CD4-positive, alpha-beta T cell (primary cell): ENCODE data around the gene ALDH9A1. TPM values are rescaled to one million over a fixed set of nuclear protein-coding genes. Genes with fewer than 3 reads are reported as not detected.

Experiments
- ATAC-seq: fragments of 200-7000 bp; cut with Tn5 transposase; one replicate; pipeline ENCODE4 v1.10.0; 2022; ENCODE audit warnings: mild to moderate bottlenecking; ENCODE audit not compliant: poor library complexity
- CTCF ChIA-PET: fragments of 350-600 bp; sonication (Branson Sonifier 250); formaldehyde crosslinking; loops from one replicate; lab custom pipeline; 2021; ENCODE audit warnings: antibody characterized with exemption, inconsistent platforms; lab: Charles Lee
- POLR2A ChIA-PET: fragments of 350-600 bp; sonication (Branson Sonifier 250); formaldehyde crosslinking; loops from one replicate; lab custom pipeline; 2021; ENCODE audit warnings: antibody characterized with exemption, inconsistent platforms; lab: Charles Lee
- DNase-seq, 14 experiments: peaks; one replicate each; pipeline ENCODE4 v3.0.0-alpha.2; 2013 to 2020; ENCODE audit warnings: mixed read lengths in 2 of 14
- H3K27ac ChIP-seq, 2 donors: one replicate each; pipeline versions ENCODE4 v1.5.1 to v1.7.0; 2013; ENCODE audit warnings: low read length in 2 of 2, low read depth in 1 of 2, mild to moderate bottlenecking in 1 of 2
- H3K27me3 ChIP-seq, 2 experiments: 1 replicate in 1 of 2; 2 replicates in 1 of 2; pipeline versions ENCODE4 v1.6.1 to v1.7.0; 2013; ENCODE audit warnings: low read length in 2 of 2, control low read depth in 1 of 2, mild to moderate bottlenecking in 1 of 2, moderate library complexity in 1 of 2; ENCODE audit not compliant: insufficient read depth in 2 of 2, control insufficient read depth in 1 of 2
- H3K36me3 ChIP-seq: one replicate; pipeline ENCODE4 v1.6.1; 2013; ENCODE audit warnings: low read length, control low read depth; ENCODE audit not compliant: insufficient read depth
- H3K4me1 ChIP-seq: one replicate; pipeline ENCODE4 v1.6.1; 2013; ENCODE audit warnings: low read length, control low read depth; ENCODE audit not compliant: insufficient read depth
- H3K4me3 ChIP-seq: one replicate; pipeline ENCODE4 v1.5.1; 2013; ENCODE audit warnings: mild to moderate bottlenecking, low read length, moderate library complexity
- H3K9me3 ChIP-seq, 2 experiments: 1 replicate in 1 of 2; 2 replicates in 1 of 2; pipeline versions ENCODE4 v1.6.1 to v1.7.0; 2013; ENCODE audit warnings: low read length in 2 of 2, mild to moderate bottlenecking in 2 of 2, control low read depth in 1 of 2, moderate library complexity in 1 of 2; ENCODE audit not compliant: control insufficient read depth in 1 of 2, insufficient read depth in 1 of 2
- H3K27ac Mint-ChIP-seq: one replicate; pipeline ENCODE4 v1.8.0; 2020; ENCODE audit warnings: mixed read lengths
- H3K27me3 Mint-ChIP-seq: one replicate; pipeline ENCODE4 v1.8.0; 2021; ENCODE audit warnings: mixed read lengths
- H3K36me3 Mint-ChIP-seq: one replicate; pipeline ENCODE4 v1.8.0; 2021; ENCODE audit warnings: low read depth, mixed read lengths
- H3K4me1 Mint-ChIP-seq: one replicate; pipeline ENCODE4 v1.8.0; 2021; ENCODE audit warnings: low read depth, mixed read lengths
- H3K4me3 Mint-ChIP-seq: one replicate; pipeline ENCODE4 v1.8.0; 2020; ENCODE audit warnings: mild to moderate bottlenecking, mixed read lengths
- H3K9me3 Mint-ChIP-seq: one replicate; pipeline ENCODE4 v1.8.0; 2020; ENCODE audit warnings: mixed read lengths
- intact Hi-C, 2 experiments: fragments of 100-400 bp; cut with DNase I in 1 of 2; cut with micrococcal nuclease in 1 of 2; formaldehyde crosslinking; loops; one replicate each; pipeline versions ENCODE4 v1.15.1 to v1.9.0; 2023 to 2025; cut with DNase I, micrococcal nuclease
- total RNA-seq, 174 experiments: library from RNA in 2 of 174; stranded (reverse) in 2 of 174; gene quantifications; one replicate each; pipeline ENCODE4 v1.2.3 and lab custom pipeline; 2021 to 2026
- TF ChIP-seq, protein P1 (sequence below): fragments of 200-600 bp; IDR thresholded peaks from one replicate; pipeline ENCODE4 v1.8.0; 2022; ENCODE audit warnings: antibody characterized with exemption, mild to moderate bottlenecking

The ALDH9A1 gene
- total RNA-seq, 2 experiments from 2014 or later, result 33.9 to 35.5 TPM

GRCh38 chr1:165696625-165697100 lies 1.7 kb downstream of the ALDH9A1 start:
- Histone ChIP-seq H3K4me3 (peak overlapping the region; percentile 18), H3K27ac (no peak overlapping the region)
- POLR2A ChIA-PET, result interaction anchor here (0.6 to 0.7 kb wide), 2 partner anchors 66 to 1918 kb away, joined by 3 to 4 read pairs; partner anchors contain the start of gene MGST3

DNA sequence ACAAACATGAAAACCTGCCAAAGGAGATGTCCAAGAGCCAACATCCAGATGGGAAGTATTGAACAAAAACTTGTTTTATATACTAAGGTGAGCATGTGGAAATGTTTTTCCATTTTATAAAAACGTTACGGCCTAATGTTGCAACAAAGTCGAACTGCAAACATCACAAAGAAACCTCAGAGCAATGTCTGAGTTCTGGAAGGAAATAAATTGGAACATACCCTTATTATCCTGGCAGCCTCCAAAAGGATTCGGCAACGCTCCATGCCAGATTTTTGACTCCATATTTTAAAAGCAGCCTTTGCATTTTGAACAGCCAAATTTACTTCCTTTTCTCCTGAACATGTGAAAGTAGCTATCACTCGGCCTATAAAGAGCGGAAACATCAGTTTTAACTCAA lies 3.3 kb downstream of the ALDH9A1 start:
- CTCF ChIA-PET, result interaction anchor here (0.9 kb wide), 1 partner anchor 63 kb away, joined by 4 read pairs; no protein-coding TSS in a partner anchor
- no peaks in the 10 kb centered on the region for H3K9me3 Mint-ChIP-seq
- H3K4me3 Mint-ChIP-seq, result peak overlapping the region; percentile 62
- H3K27ac Mint-ChIP-seq, result no peak overlapping the region
- POLR2A ChIA-PET, result no interaction called here
- Histone ChIP-seq H3K27me3 (no peaks in the 10 kb centered on the region), H3K27ac (no peak overlapping the region), H3K4me3 (no peak overlapping the region), H3K4me1 (peaks cover 28% of the 10 kb centered on the region), H3K36me3 (peaks cover 3% of the 10 kb centered on the region), H3K9me3 (no peaks in the 10 kb centered on the region)
- intact Hi-C loops, result loop anchor here in 1 of 2 experiments (5.0 kb wide), 1 partner anchor 132 kb away; the partner anchor contains the start of gene UCK2
- H3K27me3 Mint-ChIP-seq, result no peaks in the 10 kb centered on the region
- peaks cover 69% of the 10 kb centered on the region for H3K36me3 Mint-ChIP-seq
- H3K4me1 Mint-ChIP-seq, result peaks cover 59% of the 10 kb centered on the region
- no peak for ATAC-seq
- DNase-seq, result no peak
- TF ChIP-seq, protein P1, sequence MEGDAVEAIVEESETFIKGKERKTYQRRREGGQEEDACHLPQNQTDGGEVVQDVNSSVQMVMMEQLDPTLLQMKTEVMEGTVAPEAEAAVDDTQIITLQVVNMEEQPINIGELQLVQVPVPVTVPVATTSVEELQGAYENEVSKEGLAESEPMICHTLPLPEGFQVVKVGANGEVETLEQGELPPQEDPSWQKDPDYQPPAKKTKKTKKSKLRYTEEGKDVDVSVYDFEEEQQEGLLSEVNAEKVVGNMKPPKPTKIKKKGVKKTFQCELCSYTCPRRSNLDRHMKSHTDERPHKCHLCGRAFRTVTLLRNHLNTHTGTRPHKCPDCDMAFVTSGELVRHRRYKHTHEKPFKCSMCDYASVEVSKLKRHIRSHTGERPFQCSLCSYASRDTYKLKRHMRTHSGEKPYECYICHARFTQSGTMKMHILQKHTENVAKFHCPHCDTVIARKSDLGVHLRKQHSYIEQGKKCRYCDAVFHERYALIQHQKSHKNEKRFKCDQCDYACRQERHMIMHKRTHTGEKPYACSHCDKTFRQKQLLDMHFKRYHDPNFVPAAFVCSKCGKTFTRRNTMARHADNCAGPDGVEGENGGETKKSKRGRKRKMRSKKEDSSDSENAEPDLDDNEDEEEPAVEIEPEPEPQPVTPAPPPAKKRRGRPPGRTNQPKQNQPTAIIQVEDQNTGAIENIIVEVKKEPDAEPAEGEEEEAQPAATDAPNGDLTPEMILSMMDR, result no peak

More at GRCh38 chr1:165696625-165697100, 1.7 kb downstream of the ALDH9A1 start:
- peak overlapping the region; percentile 70 for H3K4me3 Mint-ChIP-seq
- intact Hi-C loops, result loop anchor here in 1 of 2 experiments (5.0 kb wide), 1 partner anchor 131 kb away; the partner anchor contains the start of gene UCK2
- no peaks in the 10 kb centered on the region for H3K9me3 Mint-ChIP-seq
- no peak for ATAC-seq
- Histone ChIP-seq H3K36me3 (no peaks in the 10 kb centered on the region), H3K9me3 (no peaks in the 10 kb centered on the region), H3K27me3 (no peaks in the 10 kb centered on the region), H3K4me1 (peaks cover 26% of the 10 kb centered on the region)
- CTCF ChIA-PET, result interaction anchor here (0.9 to 2.5 kb wide), 4 partner anchors 66 to 104 kb away, joined by 3 to 8 read pairs (median 5); partner anchors contain the start of genes MGST3 and TMCO1
- peaks cover 51% of the 10 kb centered on the region for H3K4me1 Mint-ChIP-seq
- no peaks in the 10 kb centered on the region for H3K27me3 Mint-ChIP-seq
- TF ChIP-seq, protein P1, result no peak
- H3K36me3 Mint-ChIP-seq, result peaks cover 54% of the 10 kb centered on the region
- peak overlapping the region; percentile 92 for H3K27ac Mint-ChIP-seq
- DNase-seq, result no peak

GRCh38 chr1:165688046-165688445 lies 10.3 kb downstream of the ALDH9A1 start:
- TF ChIP-seq, protein P1, result no peak
- Mint-ChIP-seq H3K4me3 (no peak overlapping the region), H3K4me1 (peaks cover 63% of the 10 kb centered on the region), H3K27ac (no peak overlapping the region), H3K27me3 (no peaks in the 10 kb centered on the region), H3K9me3 (peaks cover 4% of the 10 kb centered on the region), H3K36me3 (peaks cover 88% of the 10 kb centered on the region)
- Histone ChIP-seq H3K36me3 (peaks cover 22% of the 10 kb centered on the region), H3K27me3 (no peaks in the 10 kb centered on the region), H3K4me3 (no peak overlapping the region), H3K9me3 (no peaks in the 10 kb centered on the region), H3K27ac (no peak overlapping the region), H3K4me1 (peaks cover 12% of the 10 kb centered on the region)
- no peak for DNase-seq
- no peak for ATAC-seq
- intact Hi-C loops, result no loop called here
- CTCF ChIA-PET, result interaction anchor here (1.2 kb wide), 1 partner anchor 10 kb away, joined by 4 read pairs; the partner anchor contains the start of gene ALDH9A1
- POLR2A ChIA-PET, result no interaction called here
